ENCODE results near the gene LYPLA2. TPM values are rescaled to one million over a fixed set of nuclear protein-coding genes. Genes with fewer than 3 reads are reported as not detected.
A peak's percentile ranks its signal among the peaks of the same experiment; 100 is the strongest.
"Not testable (repeated sequence)": the region's sequence is repeated elsewhere in the genome, so short reads cannot be mapped to it uniquely, and the experiment has no call there.

LYPLA2 gene
- polyA plus RNA-seq, 3 donors = 56.0 to 63.5 (median 61.6) TPM

DNA sequence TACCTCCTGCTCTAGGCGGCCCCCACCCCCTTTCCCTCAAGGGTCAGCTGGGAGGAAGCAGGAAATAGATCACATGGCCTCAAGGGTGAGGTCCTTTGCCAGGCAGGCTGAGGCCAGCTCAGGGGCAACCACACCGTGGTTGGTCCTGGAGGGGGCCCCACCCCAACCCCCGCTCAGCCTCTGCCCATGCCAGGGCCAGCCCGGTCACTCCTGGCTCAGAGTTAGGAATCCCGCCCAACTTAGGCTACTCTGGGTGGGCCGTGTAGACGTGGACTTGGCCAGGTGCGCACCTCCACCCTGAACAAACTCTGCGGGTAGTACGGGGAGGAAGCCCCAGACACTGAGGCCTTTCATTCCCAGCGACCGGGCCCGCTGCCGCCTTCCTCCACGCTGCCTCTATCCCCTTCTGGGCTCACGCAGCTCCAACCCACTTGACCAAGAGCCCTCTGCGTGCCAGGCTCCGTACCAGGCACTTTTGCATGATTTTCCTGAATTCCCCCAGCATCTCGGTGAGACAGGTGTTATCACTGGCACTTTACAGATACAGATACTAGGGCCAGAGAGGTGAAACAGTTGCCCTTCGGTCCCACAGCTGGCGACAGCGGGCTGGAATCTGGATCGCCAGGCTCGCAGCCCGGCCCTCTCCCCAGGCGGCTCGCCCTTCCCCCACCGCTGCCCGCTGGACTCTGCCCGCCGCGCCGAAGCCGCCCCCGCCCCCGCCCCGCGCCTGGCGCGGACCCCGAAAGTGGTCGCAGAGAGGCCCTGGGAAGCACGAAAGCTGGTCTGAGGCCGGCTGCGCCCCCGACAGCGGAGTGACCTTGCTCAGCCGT, 8.8 kb downstream of the LYPLA2 start:
- no peak for DNase-seq (ENCODE audit: low read depth in 3 of 3, low spot score in 2 of 3)

DNA sequence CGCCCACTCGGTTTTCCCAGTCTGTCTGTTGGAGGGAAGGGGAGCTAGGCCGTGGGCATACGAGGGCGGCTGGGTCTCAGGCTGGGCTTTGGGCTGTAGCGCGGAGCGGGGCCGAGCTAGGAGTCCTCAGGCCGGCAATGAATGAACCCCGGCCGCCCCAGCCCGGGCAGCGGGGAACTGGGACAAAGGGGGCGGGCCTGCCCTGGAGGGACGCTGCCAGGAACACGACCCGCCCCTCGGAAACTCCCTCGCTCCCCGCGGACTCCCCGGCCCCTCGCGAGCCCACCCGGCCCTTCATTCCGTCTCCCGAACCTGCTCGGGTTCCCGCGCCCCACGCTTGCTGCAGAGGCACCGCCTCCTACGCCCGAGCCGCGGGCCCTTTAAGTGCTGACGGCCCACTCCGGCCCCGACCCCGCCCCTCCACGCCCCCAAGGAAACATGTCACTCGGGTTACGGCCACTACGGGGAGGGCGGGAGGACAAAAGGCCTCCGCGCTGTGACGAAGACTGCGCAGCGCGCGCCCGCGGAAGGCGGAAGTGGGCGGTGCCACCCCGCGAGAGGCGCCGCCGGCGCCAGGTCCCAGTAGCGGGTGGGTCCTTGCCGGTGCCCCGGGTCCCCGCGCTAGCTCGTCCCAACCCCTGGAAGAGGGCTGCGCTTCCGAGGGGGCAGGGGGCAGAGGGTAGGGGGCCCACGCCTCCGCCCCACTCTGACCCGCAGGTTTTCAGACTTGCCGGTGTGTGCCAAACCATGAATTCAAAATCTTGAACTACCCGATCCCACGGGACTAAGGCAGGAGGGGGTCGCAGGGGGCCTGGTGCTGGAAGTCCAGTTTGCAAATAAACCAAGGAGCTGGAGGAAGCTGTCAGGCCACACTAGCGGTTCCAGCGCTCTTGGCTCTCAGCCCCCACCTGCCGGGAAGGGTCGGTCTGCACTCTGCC, 9.7 kb downstream of the LYPLA2 start, which contains the start of gene GALE:
Gene GALE, minus strand, starts transcription at position 355 of the 938 bp plus-strand sequence. CDS start 1,747 bp downstream, outside the sequence.
- peak; percentile 83 to 88 (median 85) for DNase-seq (ENCODE audit: low read depth in 3 of 3, low spot score in 2 of 3)

DNA sequence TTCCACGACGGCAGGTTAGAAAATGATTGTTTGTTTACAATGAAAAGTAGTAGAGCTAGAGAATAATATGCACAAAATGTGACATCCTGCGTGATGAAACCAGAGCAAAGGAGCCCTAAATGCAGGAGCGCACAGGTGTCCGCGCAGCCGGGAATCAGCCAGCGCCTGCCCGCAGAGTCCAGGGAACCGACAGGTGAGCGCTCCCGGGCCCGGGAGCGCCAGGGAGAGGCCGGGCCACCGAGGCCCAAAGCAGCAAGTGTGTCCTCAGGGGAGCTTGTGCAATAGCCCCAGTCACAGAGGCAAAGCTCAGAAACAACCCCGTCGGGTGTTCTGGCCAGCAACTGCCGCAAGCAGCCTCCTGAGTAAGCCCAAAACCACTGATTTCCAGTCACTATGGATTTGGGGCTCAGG, 10.4 kb downstream of the LYPLA2 start:
- no peak for DNase-seq (ENCODE audit: low read depth in 3 of 3, low spot score in 2 of 3)

DNA sequence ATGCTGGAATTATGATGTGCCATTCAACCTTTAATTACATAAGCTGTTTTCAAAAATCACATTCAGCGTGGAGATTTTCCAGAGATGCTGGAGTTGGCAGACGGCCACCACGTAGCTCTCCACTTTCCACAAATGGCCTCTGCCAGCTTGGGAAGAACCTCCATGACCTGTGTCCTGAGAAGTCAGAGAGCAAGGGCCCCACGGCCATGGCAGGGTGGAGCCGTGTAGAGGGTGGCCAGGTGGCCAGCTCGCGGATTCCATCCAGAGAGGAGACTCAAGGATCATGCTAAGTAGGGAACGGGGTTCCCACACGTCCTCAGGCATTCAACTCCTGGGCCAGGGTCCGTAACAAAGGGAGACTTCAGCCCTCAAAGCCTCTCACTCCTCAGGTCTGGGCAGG, 10.9 kb downstream of the LYPLA2 start:
- no peak for DNase-seq (ENCODE audit: low read depth in 3 of 3, low spot score in 2 of 3)

DNA sequence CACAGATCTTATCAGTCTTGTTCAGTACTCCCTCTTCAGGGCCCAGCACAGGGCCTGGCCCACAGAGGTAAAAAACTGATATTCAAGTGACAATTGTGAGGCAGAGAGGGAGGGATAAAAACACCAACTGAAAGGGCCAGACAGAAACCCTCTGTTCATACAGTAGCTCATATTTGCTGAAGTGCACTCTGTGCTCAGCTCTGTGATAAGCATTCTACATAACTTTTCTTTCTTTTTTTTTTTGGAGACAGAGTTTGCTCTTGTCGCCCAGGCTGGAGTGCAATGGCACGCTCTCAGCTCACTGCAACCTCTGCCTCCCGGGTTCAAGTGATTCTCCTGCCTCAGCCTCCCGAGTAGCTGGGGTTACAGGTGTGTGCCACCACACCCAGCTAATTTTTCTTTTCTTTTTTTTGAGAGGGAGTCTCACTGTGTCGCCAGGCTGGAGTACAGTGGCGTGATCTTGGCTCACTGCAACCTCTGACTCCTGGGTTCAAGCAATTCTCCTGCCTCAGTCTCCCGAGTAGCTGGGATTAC, 11.9 kb downstream of the LYPLA2 start:
- not testable (repeated sequence) for DNase-seq (ENCODE audit: low read depth in 3 of 3, low spot score in 2 of 3)

DNA sequence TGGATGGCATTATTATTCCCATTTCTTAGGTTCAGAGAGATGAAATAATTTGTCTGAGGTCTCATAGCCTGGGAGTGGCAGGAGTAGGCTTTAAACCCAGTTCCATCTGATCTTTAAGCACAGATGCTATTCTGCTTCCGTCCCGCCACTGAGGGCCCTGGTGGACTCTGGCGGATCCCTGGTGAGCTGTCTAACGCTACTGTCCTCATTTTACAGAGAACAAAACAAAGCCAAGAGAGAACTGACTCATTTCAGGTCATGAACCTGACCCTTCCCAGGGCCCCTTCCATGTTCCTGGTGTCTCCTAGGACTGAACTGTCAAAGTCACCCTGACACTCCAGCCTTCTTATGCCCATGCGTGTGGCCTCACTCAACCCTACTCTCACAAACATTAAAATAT, 12.7 kb downstream of the LYPLA2 start:
- no peak for DNase-seq (ENCODE audit: low read depth in 3 of 3, low spot score in 2 of 3)

DNA sequence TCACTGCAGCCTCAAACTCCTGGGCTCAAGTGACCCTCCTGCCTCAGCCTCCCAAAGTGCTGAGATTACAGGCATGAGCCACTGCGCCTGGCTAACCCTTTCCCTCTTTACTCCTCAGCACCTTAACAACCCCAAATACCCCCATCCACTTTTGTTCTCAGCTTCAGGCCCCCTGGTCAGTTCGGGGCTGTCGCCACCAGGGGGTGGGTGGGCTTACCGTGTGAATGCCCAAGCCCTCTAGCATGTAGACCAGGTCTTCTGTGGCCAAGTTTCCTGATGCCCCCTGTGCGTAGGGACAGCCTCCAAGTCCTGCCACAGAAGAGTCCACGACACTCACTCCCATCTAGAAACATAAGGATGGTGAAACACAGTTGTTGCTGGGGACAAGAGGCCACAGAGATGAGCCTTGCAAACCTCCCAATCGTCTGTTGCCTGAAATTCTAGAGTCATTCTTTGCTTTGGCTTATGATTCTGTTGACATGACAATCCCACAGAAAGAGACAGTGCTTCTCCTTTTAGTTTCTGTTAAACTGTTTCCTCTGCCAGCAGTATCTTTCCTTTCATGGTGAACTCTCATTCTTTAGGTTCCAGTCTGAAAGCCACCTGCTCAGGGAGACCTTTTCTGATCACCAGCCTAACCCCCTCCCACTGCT, 13.4 kb downstream of the LYPLA2 start:
- no peak for DNase-seq (ENCODE audit: low read depth in 3 of 3, low spot score in 2 of 3)

DNA sequence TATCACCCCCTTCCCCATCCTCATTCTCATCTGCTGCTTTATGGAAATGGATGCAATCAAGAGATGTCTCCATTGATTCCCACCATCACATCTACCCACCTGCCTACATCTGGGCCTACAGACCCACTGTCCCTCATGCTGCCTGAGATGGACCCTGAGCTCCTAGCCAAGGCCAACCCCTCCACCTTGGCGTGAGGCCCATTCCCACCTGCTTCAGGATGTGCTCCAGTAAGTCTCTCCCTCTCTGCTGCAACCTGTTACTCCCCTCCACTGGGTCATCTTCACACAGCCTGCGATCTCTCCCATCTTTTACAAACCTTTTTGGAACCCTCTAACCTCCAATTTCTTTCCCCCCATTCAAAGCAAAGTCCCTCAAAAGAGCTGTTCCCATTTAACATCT, 14.1 kb downstream of the LYPLA2 start:
- no peak for DNase-seq (ENCODE audit: low read depth in 3 of 3, low spot score in 2 of 3)

DNA sequence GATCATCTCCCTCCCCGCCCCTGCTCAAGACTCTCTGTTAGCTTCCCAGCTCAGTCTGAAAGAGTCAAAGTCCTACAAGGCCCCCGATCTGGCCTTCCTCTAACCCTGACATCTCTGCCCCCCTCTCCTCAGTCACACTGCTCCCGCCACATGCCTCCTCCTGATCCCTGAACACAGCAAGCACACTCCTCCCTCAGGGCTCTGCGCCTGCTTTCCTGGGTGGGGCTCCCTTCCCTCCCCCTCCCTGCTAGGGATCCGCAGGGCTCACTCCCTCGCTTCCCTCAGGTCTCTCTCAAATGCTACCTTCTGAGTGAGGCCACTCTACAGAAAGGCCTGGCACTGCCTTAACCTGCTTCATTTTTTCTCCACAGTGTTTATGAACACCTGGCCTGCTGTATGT, 15.3 kb downstream of the LYPLA2 start:
- DNase-seq (ENCODE audit: low read depth in 3 of 3, low spot score in 2 of 3) = no peak

DNA sequence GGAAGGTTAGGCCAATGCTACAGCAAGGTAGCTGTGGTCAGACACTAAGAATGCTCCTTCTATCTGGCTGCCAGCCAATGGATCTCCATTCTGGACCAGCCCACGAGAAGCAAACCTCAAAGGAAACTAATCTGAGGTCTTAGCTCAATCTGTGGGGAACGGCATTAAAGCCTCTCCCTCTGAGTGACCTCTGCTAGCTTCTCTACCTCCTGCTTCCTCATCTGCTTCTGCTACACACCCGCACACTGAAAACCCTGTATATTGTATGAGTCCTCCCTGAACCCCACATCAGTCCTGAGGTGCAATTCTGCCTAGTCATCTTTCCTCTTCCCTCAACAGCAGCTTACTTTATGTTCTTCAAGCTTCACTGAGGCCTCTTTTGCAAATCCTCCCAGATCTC, 16.5 kb downstream of the LYPLA2 start:
- no peak for DNase-seq (ENCODE audit: low read depth in 3 of 3, low spot score in 2 of 3)

DNA sequence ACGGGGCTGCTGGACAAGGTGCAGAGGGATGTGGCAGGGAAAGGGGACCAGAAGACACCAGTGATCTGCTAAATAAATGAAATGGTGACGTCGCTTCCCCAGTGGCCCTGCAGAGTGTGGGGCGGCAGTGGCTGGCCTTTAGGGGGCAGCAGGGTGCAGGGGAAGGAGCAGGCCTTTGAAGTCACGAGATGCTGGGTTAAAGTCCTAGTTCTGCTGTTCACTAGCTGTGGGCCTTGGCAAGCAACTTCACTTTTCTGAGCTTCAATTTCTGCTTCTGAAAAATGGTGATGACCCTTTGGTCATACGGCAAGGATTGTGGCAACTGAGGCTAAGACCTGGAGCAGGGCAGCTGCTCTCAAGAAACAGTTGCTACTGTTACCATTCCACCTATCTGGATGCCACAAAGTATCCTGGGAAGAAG, 18.8 kb downstream of the LYPLA2 start:
- no peak for DNase-seq (ENCODE audit: low read depth in 3 of 3, low spot score in 2 of 3)

DNA sequence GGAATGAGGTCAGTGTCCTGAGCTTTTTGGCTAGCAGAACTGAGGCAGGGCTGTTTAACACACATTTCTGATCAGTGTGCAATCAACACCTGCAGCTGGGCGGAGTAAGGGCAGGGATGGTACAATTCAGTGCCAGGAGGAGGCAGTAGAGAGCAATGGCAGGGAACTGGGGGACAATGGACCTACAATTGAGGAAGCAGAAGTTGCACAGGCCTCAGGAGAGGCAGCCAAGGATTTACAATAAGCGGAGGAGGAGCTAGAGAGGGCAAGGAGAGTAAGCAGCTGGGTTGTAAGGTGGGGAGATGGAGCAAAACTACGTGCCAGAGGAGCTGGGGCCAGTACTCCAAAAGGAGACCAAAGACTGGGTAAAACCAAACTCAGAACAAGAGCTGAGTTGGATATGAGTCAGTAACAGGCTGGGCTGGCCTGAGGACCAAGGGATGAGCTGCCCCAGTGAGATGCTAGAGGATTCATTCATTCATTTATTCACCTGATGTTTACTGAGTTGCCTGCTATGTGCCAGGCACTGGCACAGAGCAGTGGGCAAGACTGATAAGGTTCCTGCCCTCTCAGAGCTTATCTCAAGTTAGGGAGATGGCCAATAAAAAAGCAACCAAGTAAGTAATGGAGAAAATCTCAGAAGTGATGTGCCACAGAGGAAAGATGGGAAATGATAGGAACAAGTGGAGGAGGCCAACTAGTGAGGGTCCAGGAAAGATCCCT, 20.0 kb downstream of the LYPLA2 start:
- no peak for DNase-seq (ENCODE audit: low read depth in 3 of 3, low spot score in 2 of 3)

DNA sequence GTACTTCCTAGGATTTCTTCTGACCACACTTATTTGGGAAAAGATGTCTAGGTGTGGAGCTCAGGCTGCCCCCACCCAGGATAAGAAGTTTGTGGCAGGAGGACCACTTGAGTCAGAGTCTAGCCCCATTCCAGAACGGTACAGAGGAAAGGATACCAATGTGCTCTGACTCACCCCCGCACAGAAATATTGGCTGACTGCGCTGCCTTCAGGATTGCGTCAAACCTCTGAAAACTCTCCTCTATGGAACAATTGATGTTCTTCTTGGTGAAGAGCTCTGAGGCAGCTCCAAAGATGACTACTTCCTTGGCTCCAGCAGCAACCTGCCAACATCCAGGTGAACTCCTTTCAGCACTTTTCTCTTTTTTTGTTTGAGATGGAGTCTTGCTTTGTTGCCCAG, 23.1 kb downstream of the LYPLA2 start:
- DNase-seq (ENCODE audit: low read depth in 3 of 3, low spot score in 2 of 3) = no peak

DNA sequence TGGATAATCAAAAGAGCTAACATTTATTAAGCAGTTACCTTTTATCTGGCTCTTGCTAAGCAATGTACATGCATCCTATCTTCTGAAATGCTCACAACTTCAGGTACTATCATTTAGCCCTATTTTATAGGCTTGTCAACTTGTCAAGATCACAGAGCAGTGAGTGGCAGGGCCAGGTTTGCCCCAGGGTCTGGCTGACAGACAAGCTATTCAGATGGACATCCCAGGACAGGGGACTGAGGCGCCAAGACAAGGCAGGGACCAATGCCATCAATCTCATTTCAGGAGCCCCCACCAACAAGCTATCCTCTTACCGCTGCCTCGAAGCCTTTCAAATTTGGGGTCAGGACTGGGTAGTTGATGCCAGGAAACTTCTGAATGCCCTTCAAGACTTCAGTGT, 25.4 kb downstream of the LYPLA2 start:
- no peak for DNase-seq (ENCODE audit: low read depth in 3 of 3, low spot score in 2 of 3)

DNA sequence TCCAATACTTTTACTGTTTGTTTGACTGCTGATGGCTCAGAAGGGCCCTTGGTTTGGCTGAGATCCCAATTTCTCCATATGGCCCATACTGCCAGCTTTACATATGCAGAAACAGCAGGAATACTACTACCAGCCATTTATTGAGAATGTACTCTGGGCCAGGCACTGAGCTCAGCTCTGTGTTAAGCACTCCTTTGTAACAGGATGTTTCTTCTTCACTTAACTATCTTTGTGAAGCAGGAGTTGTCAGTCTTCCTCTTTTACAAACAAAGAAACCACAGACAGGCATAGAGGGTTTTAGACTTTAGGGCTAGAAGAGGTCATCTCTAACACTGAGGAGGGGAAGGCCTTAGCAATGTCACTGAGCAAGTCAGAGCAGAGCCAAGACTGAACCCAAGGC, 26.0 kb downstream of the LYPLA2 start:
- no peak for DNase-seq (ENCODE audit: low read depth in 3 of 3, low spot score in 2 of 3)

DNA sequence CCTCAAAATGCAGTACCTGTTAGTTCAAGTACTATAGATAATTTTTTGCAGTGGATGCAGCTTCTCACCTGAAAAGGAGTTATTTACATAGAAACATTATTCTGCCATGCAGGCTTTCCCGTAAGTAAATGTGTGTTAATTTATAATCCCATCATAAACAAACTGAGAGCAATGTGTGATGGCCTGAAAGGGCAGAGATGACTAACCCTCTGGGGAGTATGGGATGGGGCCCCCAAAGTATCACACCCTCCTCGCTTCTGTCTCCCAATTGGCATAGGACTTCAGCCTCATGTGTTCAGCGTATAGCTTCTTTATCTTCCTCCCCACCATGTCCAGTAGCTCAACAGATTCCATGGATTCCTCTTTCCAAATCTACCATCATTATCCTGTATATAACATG, 26.7 kb downstream of the LYPLA2 start:
- no peak for DNase-seq (ENCODE audit: low read depth in 3 of 3, low spot score in 2 of 3)

DNA sequence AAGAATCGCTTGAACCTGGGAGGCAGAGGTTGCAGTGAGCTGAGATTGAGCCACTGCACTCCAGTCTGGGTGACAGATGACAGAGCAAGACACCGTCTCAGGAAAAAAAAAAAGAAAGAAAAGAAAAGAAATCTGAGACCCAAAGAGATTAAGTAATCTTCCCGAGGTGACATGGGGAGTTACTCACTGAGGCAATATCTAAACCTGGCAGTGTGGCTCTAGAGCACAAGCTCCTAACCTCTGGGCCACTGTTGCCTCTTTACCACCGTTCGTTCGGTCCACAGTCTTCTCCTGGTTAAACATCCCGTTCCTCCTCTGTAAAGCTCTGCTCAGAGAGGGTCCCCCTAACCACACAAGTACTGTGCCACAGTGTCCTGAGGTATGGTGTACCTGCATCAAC, 32.8 kb downstream of the LYPLA2 start:
- DNase-seq (ENCODE audit: low read depth in 3 of 3, low spot score in 2 of 3) = no peak

DNA sequence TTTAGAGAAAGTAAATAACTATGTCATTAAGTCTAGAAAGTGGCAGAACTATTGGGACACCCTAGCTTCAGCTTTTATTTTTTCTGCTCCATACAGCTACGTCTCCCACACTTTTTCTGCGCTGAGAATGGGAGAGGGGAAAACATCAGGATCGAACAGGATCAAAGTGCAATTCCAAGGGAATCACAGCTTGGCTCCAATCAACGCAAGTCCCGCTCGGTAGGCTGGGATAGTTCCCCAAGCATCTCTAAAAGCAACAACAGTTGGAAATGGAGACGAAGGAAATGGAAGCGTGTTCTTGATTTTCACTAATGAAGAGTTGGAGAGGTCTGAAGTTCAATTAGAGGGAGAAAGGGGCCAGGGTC, 33.7 kb downstream of the LYPLA2 start:
- DNase-seq (ENCODE audit: low read depth in 3 of 3, low spot score in 2 of 3) = no peak

DNA sequence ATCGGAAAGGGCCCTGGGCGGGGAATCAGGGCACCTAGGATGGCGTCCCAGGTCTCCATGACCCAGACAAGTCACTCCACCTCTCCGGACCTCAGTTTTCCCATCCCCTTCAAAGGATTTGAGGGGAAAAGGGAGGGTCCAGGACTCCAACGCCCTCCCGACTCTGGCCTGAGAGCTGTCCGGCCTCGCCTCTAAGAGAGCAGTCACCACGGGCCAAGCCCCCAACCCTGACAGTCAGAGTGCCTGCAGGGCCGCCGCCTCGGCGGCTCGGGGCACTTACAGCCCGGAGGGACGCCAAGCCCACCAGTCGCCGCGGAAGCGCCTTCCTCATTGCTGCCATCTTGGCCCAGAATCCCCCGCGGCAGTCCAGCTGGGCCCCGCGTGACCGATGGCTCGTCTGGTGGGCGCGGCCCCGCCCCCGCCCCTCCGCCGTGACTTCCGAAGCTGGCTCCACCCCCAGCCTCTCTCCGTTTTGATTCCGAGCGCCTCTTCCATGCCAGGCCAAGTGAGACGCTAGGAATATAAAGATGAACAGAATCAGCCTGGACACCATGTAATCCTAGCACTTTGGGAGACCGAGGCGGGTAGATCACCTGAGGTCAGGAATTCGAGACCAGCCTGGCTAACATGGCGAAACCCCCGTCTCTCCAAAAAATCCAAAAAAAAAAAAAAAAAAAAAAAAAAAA, 34.3 kb downstream of the LYPLA2 start, which contains the start of gene HMGCL:
Gene HMGCL, minus strand, starts transcription at position 354 of the 686 bp plus-strand sequence. Its CDS starts 14 bp downstream, at position 340.
- peak; percentile 78 to 88 (median 82) for DNase-seq (ENCODE audit: low read depth in 3 of 3, low spot score in 2 of 3)

All from right renal cortex interstitium (tissue), 3 donors.